Osteocyte (in vitro differentiated cells): ENCODE measurements around the gene UROD. TPM values are rescaled to one million over a fixed set of nuclear protein-coding genes. Genes with fewer than 3 reads are reported as not detected.
"Not testable (repeated sequence)": the region's sequence is repeated elsewhere in the genome, so short reads cannot be mapped to it uniquely, and the experiment has no call there.

Experiments used
- DNase-seq: peaks from one replicate; pipeline ENCODE4 v3.0.0; 2021; ENCODE audit warnings: mixed read lengths; ENCODE audit not compliant: unreplicated experiment; ENCODE audit errors: extremely low spot score
- H3K27ac Mint-ChIP-seq: one replicate; pipeline ENCODE4 v1.8.0; 2021; ENCODE audit warnings: mild to moderate bottlenecking, mixed read lengths; ENCODE audit not compliant: unreplicated experiment
- H3K27me3 Mint-ChIP-seq: one replicate; pipeline ENCODE4 v1.8.0; 2021; ENCODE audit warnings: mixed read lengths; ENCODE audit not compliant: unreplicated experiment
- H3K36me3 Mint-ChIP-seq: one replicate; pipeline ENCODE4 v1.8.0; 2021; ENCODE audit warnings: mixed read lengths; ENCODE audit not compliant: unreplicated experiment
- H3K4me1 Mint-ChIP-seq: one replicate; pipeline ENCODE4 v1.8.0; 2021; ENCODE audit warnings: mixed read lengths; ENCODE audit not compliant: unreplicated experiment
- H3K4me3 Mint-ChIP-seq: one replicate; pipeline ENCODE4 v1.8.0; 2021; ENCODE audit warnings: mild to moderate bottlenecking, moderate library complexity, mixed read lengths; ENCODE audit not compliant: unreplicated experiment
- H3K9me3 Mint-ChIP-seq: one replicate; pipeline ENCODE4 v1.8.0; 2021; ENCODE audit warnings: mixed read lengths; ENCODE audit not compliant: unreplicated experiment
- CTCF ChIP-seq: fragments of 200-600 bp; sonication (generic); IDR thresholded peaks from 2 replicates; pipeline ENCODE4 v1.5.0; 2021; ENCODE audit warnings: antibody characterized with exemption, mild to moderate bottlenecking, moderate library complexity
- total RNA-seq: library from RNA; stranded (reverse); gene quantifications from 2 replicates; pipeline ENCODE4 v1.2.1, GENCODE V29; 2021

UROD gene
- total RNA-seq, 1 donor from 2014 or later: 131 TPM

- Mint-ChIP-seq H3K4me3 (no peak overlapping the region), H3K9me3 (peaks cover 12% of the 10 kb centered on the region), H3K27ac (no peak overlapping the region), H3K4me1 (no peaks in the 10 kb centered on the region), H3K27me3 (no peaks in the 10 kb centered on the region), H3K36me3 (peaks cover 46% of the 10 kb centered on the region)
- DNase-seq: no peak
- no peak for TF ChIP-seq CTCF
These were observed 35.8 kb upstream of the UROD start for GRCh38 chr1:44976252-44976651.

- not testable (repeated sequence) for H3K4me1 Mint-ChIP-seq, H3K27ac Mint-ChIP-seq, H3K4me3 Mint-ChIP-seq, DNase-seq, H3K27me3 Mint-ChIP-seq
- H3K36me3 Mint-ChIP-seq: peaks cover 48% of the 10 kb centered on the region
- peaks cover 12% of the 10 kb centered on the region for H3K9me3 Mint-ChIP-seq
These were observed 34.7 kb upstream of the UROD start for GRCh38 chr1:44977372-44977771.

- no peak for DNase-seq
- Mint-ChIP-seq H3K27me3 (no peaks in the 10 kb centered on the region), H3K36me3 (peaks cover 6% of the 10 kb centered on the region), H3K9me3 (no peaks in the 10 kb centered on the region), H3K4me3 (peak overlapping the region; percentile 100), H3K4me1 (peaks cover 25% of the 10 kb centered on the region), H3K27ac (peak overlapping the region; percentile 87)
- TF ChIP-seq CTCF: no peak
These were observed 26.2 kb upstream of the UROD start for GRCh38 chr1:44985747-44986359.

GRCh38 chr1:44988531-44989156 lies 23.4 kb upstream of the UROD start:
- TF ChIP-seq CTCF: no peak
- Mint-ChIP-seq H3K4me1 (peaks cover 20% of the 10 kb centered on the region), H3K27me3 (peaks cover 7% of the 10 kb centered on the region), H3K4me3 (no peak overlapping the region), H3K9me3 (no peaks in the 10 kb centered on the region), H3K27ac (no peak overlapping the region), H3K36me3 (peaks cover 2% of the 10 kb centered on the region)
- DNase-seq: no peak

GRCh38 chr1:44994309-44994898 lies 17.6 kb upstream of the UROD start:
- no peak overlapping the region for H3K27ac Mint-ChIP-seq
- no peaks in the 10 kb centered on the region for H3K36me3 Mint-ChIP-seq
- H3K27me3 Mint-ChIP-seq: peaks cover 7% of the 10 kb centered on the region
- no peak for TF ChIP-seq CTCF
- DNase-seq: no peak
- no peaks in the 10 kb centered on the region for H3K9me3 Mint-ChIP-seq
- no peaks in the 10 kb centered on the region for H3K4me1 Mint-ChIP-seq
- no peak overlapping the region for H3K4me3 Mint-ChIP-seq
